Keratinocyte (primary cell): Measurements from ENCODE around the gene CPLANE2. TPM values are rescaled to one million over a fixed set of nuclear protein-coding genes. Genes with fewer than 3 reads are reported as not detected.

Experiments used
- DNase-seq: peaks from one replicate; pipeline ENCODE4 v3.0.0-alpha.2; 2011; ENCODE audit warnings: low read depth, missing footprints, low spot score
- FAIRE-seq: peaks from 2 replicates; lab custom pipeline; 2011; peaks lifted over from hg19 to GRCh38; lab: Jason Lieb, UNC
- H2AFZ ChIP-seq: 2 replicates; pipeline ENCODE4 v1.6.0; 2012; ENCODE audit warnings: low read length, control low read depth, inconsistent platforms; ENCODE audit not compliant: control insufficient read depth
- H3K27ac ChIP-seq: 2 replicates; pipeline ENCODE4 v1.5.1; 2011; ENCODE audit warnings: low read length; ENCODE audit not compliant: control insufficient read depth, insufficient read depth
- H3K27me3 ChIP-seq: 3 replicates; pipeline ENCODE4 v1.6.0; 2011; ENCODE audit warnings: low read length; ENCODE audit not compliant: control insufficient read depth, insufficient read depth; ENCODE audit errors: extremely low read depth
- H3K36me3 ChIP-seq, 2 experiments: 2 replicates in 1 of 2; 3 replicates in 1 of 2; pipeline ENCODE4 v1.5.1; 2011; ENCODE audit warnings: low read length in 2 of 2, mild to moderate bottlenecking in 1 of 2; ENCODE audit not compliant: control insufficient read depth in 2 of 2, insufficient read depth in 2 of 2; ENCODE audit errors: extremely low read depth in 1 of 2
- H3K4me1 ChIP-seq: 3 replicates; pipeline ENCODE4 v1.5.1; 2011; ENCODE audit warnings: low read length; ENCODE audit not compliant: control insufficient read depth, insufficient read depth; ENCODE audit errors: extremely low read depth
- H3K4me2 ChIP-seq: 3 replicates; pipeline ENCODE4 v1.6.0; 2011; ENCODE audit warnings: low read depth, low read length; ENCODE audit not compliant: control insufficient read depth, insufficient read depth; ENCODE audit errors: extremely low read depth
- H3K4me3 ChIP-seq, 3 experiments: fragments of 200-600 bp in 1 of 3; sonication (generic) in 1 of 3; 2 replicates in 2 of 3; 3 replicates in 1 of 3; pipeline ENCODE4 v1.5.1; 2011 to 2016; ENCODE audit warnings: low read length in 3 of 3, mild to moderate bottlenecking in 3 of 3, control low read depth in 2 of 3, inconsistent platforms in 1 of 3, low read depth in 1 of 3, mixed read lengths in 1 of 3, mixed run types in 1 of 3, moderate library complexity in 1 of 3; ENCODE audit not compliant: control insufficient read depth in 2 of 3, insufficient read depth in 2 of 3; ENCODE audit errors: extremely low read depth in 1 of 3
- H3K79me2 ChIP-seq: 2 replicates; pipeline ENCODE4 v1.6.0; 2012; ENCODE audit warnings: low read length; ENCODE audit not compliant: control insufficient read depth, insufficient read depth
- H3K9ac ChIP-seq: 3 replicates; pipeline ENCODE4 v1.6.0; 2011; ENCODE audit warnings: low read length; ENCODE audit not compliant: control insufficient read depth, insufficient read depth; ENCODE audit errors: extremely low read depth
- H3K9me1 ChIP-seq: 3 replicates; pipeline ENCODE4 v1.6.0; 2011; ENCODE audit warnings: low read length; ENCODE audit not compliant: control insufficient read depth, insufficient read depth; ENCODE audit errors: extremely low read depth
- H3K9me3 ChIP-seq: 2 replicates; pipeline ENCODE4 v1.5.1; 2012; ENCODE audit warnings: low read depth, low read length; ENCODE audit not compliant: control insufficient read depth
- H4K20me1 ChIP-seq: 3 replicates; pipeline ENCODE4 v1.6.0; 2011; ENCODE audit warnings: low read length; ENCODE audit not compliant: control insufficient read depth, insufficient read depth; ENCODE audit errors: extremely low read depth
- EZH2 ChIP-seq: IDR thresholded peaks from one replicate; pipeline ENCODE4 v1.6.1; 2012; ENCODE audit warnings: inconsistent platforms, mild to moderate bottlenecking, low read length, moderate library complexity
- dilution Hi-C: fragments of 300-500 bp; cut with MboI; formaldehyde crosslinking; loops from one replicate; pipeline ENCODE4 v1.7.0; 2020; ENCODE audit warnings: low sequenced_read_pairs; ENCODE audit not compliant: extremely low pct_ligation_motif_present
- polyA minus RNA-seq, 3 experiments: library from RNA; depleted of rRNA, polyadenylated mRNA; stranded (reverse); fragments of >200 nt; gene quantifications; 1 replicate in 1 of 3; 2 replicates in 1 of 3; 3 replicates in 1 of 3; pipeline ENCODE4 v1.2.3, GENCODE V29; 2011
- polyA plus RNA-seq, 5 experiments: library from polyadenylated mRNA; depleted of rRNA in 3 of 5; stranded (reverse) in 3 of 5; stranded (forward) in 1 of 5; unstranded in 1 of 5; fragments of >200 nt; gene quantifications; 1 replicate in 1 of 5; 2 replicates in 3 of 5; 3 replicates in 1 of 5; pipeline versions ENCODE4 v1.2.1 to v1.2.3, GENCODE V29; 2011 to 2012; ENCODE audit warnings: missing spikeins in 2 of 5, low read depth in 1 of 5, low replicate concordance in 1 of 5
- TF ChIP-seq, protein P1 (sequence below), 3 experiments: IDR thresholded peaks in 1 of 3; conservative IDR thresholded peaks in 1 of 3; optimal IDR thresholded peaks in 1 of 3; 2 replicates in 2 of 3; 3 replicates in 1 of 3; pipeline versions ENCODE3 to v1.5.1; 2011; ENCODE audit warnings: low read length in 3 of 3, mild to moderate bottlenecking in 3 of 3, moderate library complexity in 2 of 3, control low read depth in 1 of 3, inconsistent platforms in 1 of 3; ENCODE audit not compliant: insufficient read depth in 2 of 3; ENCODE audit errors: extremely low read depth in 1 of 3

CPLANE2 gene, protein sequence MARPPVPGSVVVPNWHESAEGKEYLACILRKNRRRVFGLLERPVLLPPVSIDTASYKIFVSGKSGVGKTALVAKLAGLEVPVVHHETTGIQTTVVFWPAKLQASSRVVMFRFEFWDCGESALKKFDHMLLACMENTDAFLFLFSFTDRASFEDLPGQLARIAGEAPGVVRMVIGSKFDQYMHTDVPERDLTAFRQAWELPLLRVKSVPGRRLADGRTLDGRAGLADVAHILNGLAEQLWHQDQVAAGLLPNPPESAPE
- polyA plus RNA-seq (1.7 to 3.6 TPM (median 2.5 TPM) in 3 replicates), polyA minus RNA-seq (3.3 to 12.7 TPM (median 7.3 TPM) in 3 replicates)
- 0.85 TPM for polyA plus RNA-seq (2011; ENCODE audit: low read depth)
- polyA plus RNA-seq (2011; cell fraction: cytosol; rRNA removed): 0.83 and 3.8 TPM in 2 replicates
- polyA plus RNA-seq (2011; cell fraction: nucleus; rRNA removed): 2.1 and 3.4 TPM in 2 replicates
- polyA plus RNA-seq (2012; ENCODE audit: low replicate concordance): 1.6 and 4.7 TPM in 2 replicates
- polyA minus RNA-seq (2011; cell fraction: cytosol; rRNA and poly(A)+ RNA removed): 9.6 TPM
- polyA minus RNA-seq (2011; cell fraction: nucleus; rRNA and poly(A)+ RNA removed): 2.2 and 5.0 TPM in 2 replicates

DNA sequence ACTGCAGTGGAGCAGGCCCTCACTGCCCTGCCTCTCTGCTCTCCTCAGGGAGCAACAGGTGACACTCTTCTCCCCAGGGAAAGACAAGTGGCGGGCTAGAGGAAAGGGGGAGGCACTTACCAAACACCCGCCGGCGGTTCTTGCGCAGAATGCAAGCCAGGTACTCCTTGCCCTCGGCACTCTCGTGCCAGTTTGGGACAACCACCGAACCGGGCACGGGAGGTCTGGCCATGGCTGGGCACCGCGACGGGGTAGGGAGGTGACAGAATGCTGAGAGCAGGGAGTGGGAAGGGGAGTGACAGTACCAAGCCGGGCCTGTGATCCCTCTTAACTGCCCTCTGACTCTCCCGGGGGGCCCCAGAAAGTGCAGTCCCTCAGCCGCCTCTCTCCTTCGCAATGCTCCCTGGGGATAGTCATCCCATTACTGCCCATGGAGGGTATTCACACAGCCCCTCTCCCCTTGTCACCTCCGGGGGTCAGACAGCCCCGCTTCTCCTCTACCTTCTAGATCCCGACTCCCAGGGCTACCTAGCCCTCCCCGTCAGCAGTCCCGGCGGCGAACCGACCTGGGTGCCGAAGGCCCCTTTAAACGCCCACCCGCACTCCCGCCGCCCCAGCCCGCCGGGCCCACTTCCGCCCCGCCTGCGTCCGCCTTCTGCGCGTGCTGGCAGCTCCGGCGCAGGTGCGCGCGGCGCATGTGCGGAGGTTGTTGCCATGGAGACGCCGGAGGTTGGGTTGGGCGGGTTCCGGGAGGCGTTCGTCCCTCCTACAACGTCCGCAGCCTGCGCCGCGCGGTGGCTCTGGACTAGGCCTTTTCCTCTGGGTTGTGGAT, at the start of gene CPLANE2:
Gene CPLANE2 (minus strand): TSS at position 673 of the 832 bp plus-strand sequence. CDS start 441 bp downstream, at position 232.
- Histone ChIP-seq H3K4me3 (peak within 1 kb of the TSS; percentile 59 to 70 (median 62)), H3K9me1 (no peaks in the 10 kb centered on the region), H3K4me1 (peaks cover 22% of the 10 kb centered on the region), H2AFZ (peak within 1 kb of the TSS; percentile 92), H3K9me3 (no peaks in the 10 kb centered on the region), H4K20me1 (no peaks in the 10 kb centered on the region), H3K4me2 (peak within 1 kb of the TSS; percentile 62), H3K9ac (peak within 1 kb of the TSS; percentile 74), H3K27ac (peak within 1 kb of the TSS; percentile 82), H3K79me2 (no peaks in the 10 kb centered on the region), H3K36me3 (peaks cover 0 to 2% of the 10 kb centered on the region in 2 experiments), H3K27me3 (no peaks in the 10 kb centered on the region)
- peak; percentile 49 for DNase-seq
- FAIRE-seq: peak; percentile 73
- dilution Hi-C loops: no loop called here
- no peak for TF ChIP-seq EZH2
- TF ChIP-seq, protein P1, sequence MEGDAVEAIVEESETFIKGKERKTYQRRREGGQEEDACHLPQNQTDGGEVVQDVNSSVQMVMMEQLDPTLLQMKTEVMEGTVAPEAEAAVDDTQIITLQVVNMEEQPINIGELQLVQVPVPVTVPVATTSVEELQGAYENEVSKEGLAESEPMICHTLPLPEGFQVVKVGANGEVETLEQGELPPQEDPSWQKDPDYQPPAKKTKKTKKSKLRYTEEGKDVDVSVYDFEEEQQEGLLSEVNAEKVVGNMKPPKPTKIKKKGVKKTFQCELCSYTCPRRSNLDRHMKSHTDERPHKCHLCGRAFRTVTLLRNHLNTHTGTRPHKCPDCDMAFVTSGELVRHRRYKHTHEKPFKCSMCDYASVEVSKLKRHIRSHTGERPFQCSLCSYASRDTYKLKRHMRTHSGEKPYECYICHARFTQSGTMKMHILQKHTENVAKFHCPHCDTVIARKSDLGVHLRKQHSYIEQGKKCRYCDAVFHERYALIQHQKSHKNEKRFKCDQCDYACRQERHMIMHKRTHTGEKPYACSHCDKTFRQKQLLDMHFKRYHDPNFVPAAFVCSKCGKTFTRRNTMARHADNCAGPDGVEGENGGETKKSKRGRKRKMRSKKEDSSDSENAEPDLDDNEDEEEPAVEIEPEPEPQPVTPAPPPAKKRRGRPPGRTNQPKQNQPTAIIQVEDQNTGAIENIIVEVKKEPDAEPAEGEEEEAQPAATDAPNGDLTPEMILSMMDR (optimal IDR thresholded peaks at IDR 0.05 in 1 of 3, IDR thresholded peaks at IDR 0.05 in 1 of 3, conservative IDR thresholded peaks at IDR 0.05 in 1 of 3; ENCODE audit: extremely low read depth in 1 of 3, insufficient read depth in 2 of 3, low read length in 3 of 3): no peak

DNA sequence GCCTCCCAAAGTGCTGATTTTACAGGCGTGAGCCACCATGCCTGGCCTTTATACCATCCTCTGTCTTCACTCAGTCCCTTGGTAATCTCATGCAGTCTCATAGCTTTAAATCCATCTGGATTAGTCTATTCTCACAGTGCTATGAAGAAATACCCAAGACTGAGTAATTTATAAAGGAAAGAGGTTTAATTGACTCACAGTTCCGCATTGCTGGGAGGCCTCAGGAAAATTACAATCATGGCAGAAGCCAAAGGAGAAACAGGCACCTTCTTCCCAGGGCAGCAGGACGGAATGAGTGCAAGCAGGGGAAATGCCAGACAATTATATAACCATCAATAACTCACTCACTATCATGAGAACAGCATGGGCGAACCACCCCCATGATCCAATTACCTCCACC, 49.1 kb upstream of the CPLANE2 start:
- DNase-seq: no peak
- no peaks in the 10 kb centered on the region for H3K27me3 ChIP-seq
- H3K4me3 ChIP-seq: no peak overlapping the region
- no peak for FAIRE-seq
- H3K9ac ChIP-seq: no peak overlapping the region
- TF ChIP-seq, protein P1 (optimal IDR thresholded peaks at IDR 0.05 in 1 of 3, IDR thresholded peaks at IDR 0.05 in 1 of 3, conservative IDR thresholded peaks at IDR 0.05 in 1 of 3; ENCODE audit: extremely low read depth in 1 of 3, insufficient read depth in 2 of 3, low read length in 3 of 3): no peak
- TF ChIP-seq EZH2: no peak
- H3K9me3 ChIP-seq: no peaks in the 10 kb centered on the region
- dilution Hi-C loops: no loop called here
- H3K4me1 ChIP-seq: no peaks in the 10 kb centered on the region
- H3K27ac ChIP-seq: no peak overlapping the region
- H4K20me1 ChIP-seq: no peaks in the 10 kb centered on the region
- H2AFZ ChIP-seq: no peak overlapping the region
- H3K4me2 ChIP-seq: no peak overlapping the region
- no peaks in the 10 kb centered on the region for H3K9me1 ChIP-seq
- no peaks in the 10 kb centered on the region for H3K79me2 ChIP-seq
- peaks cover 0 to 4% of the 10 kb centered on the region in 2 experiments for H3K36me3 ChIP-seq
